ENCODE measurements around the gene TGIF1.
"Not testable (repeated sequence)": the region's sequence is repeated elsewhere in the genome, so short reads cannot be mapped to it uniquely, and the experiment has no call there.

TGIF1 gene

DNA sequence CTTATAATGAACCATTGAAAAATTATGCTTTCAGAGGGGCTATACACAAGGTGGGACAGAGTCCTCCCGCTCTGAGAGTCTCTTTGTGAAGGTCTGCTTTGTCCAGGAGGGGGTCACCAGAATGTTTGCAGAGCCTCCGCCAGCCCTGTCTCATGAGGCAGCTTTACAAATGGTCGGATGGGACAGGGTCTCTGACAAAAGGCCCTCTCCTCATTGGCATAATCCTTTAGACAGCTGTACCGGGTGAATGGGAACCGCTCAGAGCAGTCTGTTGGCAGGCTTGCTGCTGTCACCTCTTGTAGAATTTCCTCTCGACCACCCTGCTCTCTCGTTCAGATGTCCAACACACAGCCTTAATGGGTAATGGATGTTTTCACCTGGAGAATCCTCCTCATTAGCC lies 40.2 kb upstream of the TGIF1 start:
- TF ChIP-seq CTCF (IDR thresholded peaks at IDR 0.05; ENCODE audit: borderline replicate concordance, insufficient read depth, low read depth, low read length) = no peak
- H3K4me3 ChIP-seq (ENCODE audit: low read depth, low read length) = no peak overlapping the region

GRCh38 chr18:3410273-3410672 lies 39.7 kb upstream of the TGIF1 start:
- TF ChIP-seq CTCF (IDR thresholded peaks at IDR 0.05; ENCODE audit: borderline replicate concordance, insufficient read depth, low read depth, low read length) = no peak
- no peak overlapping the region for H3K4me3 ChIP-seq (ENCODE audit: low read depth, low read length)

GRCh38 chr18:3410876-3411275 lies 39.1 kb upstream of the TGIF1 start:
- not testable (repeated sequence) for H3K4me3 ChIP-seq (ENCODE audit: low read depth, low read length)

DNA sequence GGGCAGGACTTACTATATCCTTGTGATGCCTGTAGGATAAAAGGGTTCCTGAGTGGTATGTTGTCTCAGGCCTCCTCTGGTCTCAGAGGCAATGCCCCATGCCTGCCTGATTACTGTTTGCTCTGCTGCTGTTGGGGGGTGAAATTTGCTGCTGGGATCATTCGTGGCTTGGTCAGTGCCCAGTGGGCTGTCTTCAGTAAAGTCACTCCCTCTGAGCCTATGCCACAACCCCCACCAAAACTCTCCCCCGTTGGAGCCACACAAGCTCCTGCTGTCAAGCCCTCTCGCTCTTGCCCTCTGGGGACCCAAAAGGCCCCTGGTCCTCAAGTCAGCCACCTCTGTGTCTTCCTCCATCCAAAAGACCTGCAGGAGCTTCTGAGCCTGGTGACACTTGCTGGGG lies 38.6 kb upstream of the TGIF1 start:
- TF ChIP-seq CTCF (IDR thresholded peaks at IDR 0.05; ENCODE audit: borderline replicate concordance, insufficient read depth, low read depth, low read length) = no peak
- no peak overlapping the region for H3K4me3 ChIP-seq (ENCODE audit: low read depth, low read length)

GRCh38 chr18:3411854-3412268 lies 38.1 kb upstream of the TGIF1 start:
- H3K4me3 ChIP-seq (ENCODE audit: low read depth, low read length) = no peak overlapping the region
- TF ChIP-seq CTCF (IDR thresholded peaks at IDR 0.05; ENCODE audit: borderline replicate concordance, insufficient read depth, low read depth, low read length) = no peak

- not testable (repeated sequence) for H3K4me3 ChIP-seq (ENCODE audit: low read depth, low read length)
Measured at GRCh38 chr18:3412528-3412927, 37.4 kb upstream of the TGIF1 start.

- no peak overlapping the region for H3K4me3 ChIP-seq (ENCODE audit: low read depth, low read length)
- no peak for TF ChIP-seq CTCF (IDR thresholded peaks at IDR 0.05; ENCODE audit: borderline replicate concordance, insufficient read depth, low read depth, low read length)
Measured at GRCh38 chr18:3415110-3415509, 34.9 kb upstream of the TGIF1 start.

GRCh38 chr18:3418083-3418482 lies 31.9 kb upstream of the TGIF1 start:
- TF ChIP-seq CTCF (IDR thresholded peaks at IDR 0.05; ENCODE audit: borderline replicate concordance, insufficient read depth, low read depth, low read length) = no peak
- H3K4me3 ChIP-seq (ENCODE audit: low read depth, low read length) = no peak overlapping the region

Data from GM12875 (cell line).